Neural cell (in vitro differentiated cells): Measurements from ENCODE around the gene CDK5R1. TPM values are rescaled to one million over a fixed set of nuclear protein-coding genes. Genes with fewer than 3 reads are reported as not detected.

ENCODE experiments used
- H2AFZ ChIP-seq: fragments of 200-600, 300-800 bp; sonication (generic), shearing (Covaris generic); 2 replicates; pipeline ENCODE4 v1.6.0; 2014; ENCODE audit warnings: low read depth, mild to moderate bottlenecking, antibody characterized with exemption, low read length, moderate library complexity
- H3F3A ChIP-seq: fragments of 200-600 bp; shearing (Covaris generic); 2 replicates; pipeline ENCODE4 v1.6.1; 2016; ENCODE audit warnings: mild to moderate bottlenecking, moderate library complexity, mixed read lengths, antibody characterized with exemption, low read length; ENCODE audit not compliant: insufficient read depth, poor library complexity, severe bottlenecking
- H3K27ac ChIP-seq: fragments of 200-600, 300-800 bp; sonication (generic), shearing (Covaris generic); 2 replicates; pipeline ENCODE4 v1.5.1; 2014; ENCODE audit warnings: mild to moderate bottlenecking, low read length, moderate library complexity
- H3K27me3 ChIP-seq: fragments of 300-800, 200-600 bp; sonication (generic), shearing (Covaris generic); 2 replicates; pipeline ENCODE4 v1.6.0; 2014; ENCODE audit warnings: mild to moderate bottlenecking, low read depth, low read length, moderate library complexity; ENCODE audit not compliant: insufficient read depth
- H3K36me3 ChIP-seq: fragments of 300-800, 200-600 bp; sonication (generic), shearing (Covaris generic); 2 replicates; pipeline ENCODE4 v1.5.1; 2014; ENCODE audit warnings: mild to moderate bottlenecking, antibody characterized with exemption, low read length, moderate library complexity; ENCODE audit not compliant: insufficient read depth
- H3K4me2 ChIP-seq: fragments of 300-800, 200-600 bp; sonication (generic), shearing (Covaris generic); 2 replicates; pipeline ENCODE4 v1.6.0; 2014; ENCODE audit warnings: mild to moderate bottlenecking, low read length
- H3K4me3 ChIP-seq: fragments of 300-800, 200-600 bp; sonication (generic), shearing (Covaris generic); 2 replicates; pipeline ENCODE4 v1.5.1; 2014; ENCODE audit warnings: mild to moderate bottlenecking, low read length, moderate library complexity
- H3K79me2 ChIP-seq: fragments of 200-600 bp; shearing (Covaris generic); replicated peaks from 2 replicates; pipeline ENCODE4 v1.6.0; 2014; ENCODE audit warnings: mild to moderate bottlenecking, low read length, moderate library complexity; ENCODE audit not compliant: insufficient read depth
- H3K9ac ChIP-seq: fragments of 300-800, 200-600 bp; sonication (generic), shearing (Covaris generic); 2 replicates; pipeline ENCODE4 v1.6.1; 2016; ENCODE audit warnings: mild to moderate bottlenecking, low read length, mixed read lengths
- H3K9me2 ChIP-seq: fragments of 200-600 bp; shearing (Covaris generic); 2 replicates; pipeline ENCODE4 v1.6.1; 2016; ENCODE audit warnings: mild to moderate bottlenecking, low read length, mixed read lengths; ENCODE audit not compliant: insufficient read depth
- H3K9me3 ChIP-seq: fragments of 200-600, 300-800 bp; sonication (generic), shearing (Covaris generic); 2 replicates; pipeline ENCODE4 v1.6.1; 2016; ENCODE audit warnings: mild to moderate bottlenecking, mixed run types, low read length, moderate library complexity, mixed read lengths
- H4K20me1 ChIP-seq: fragments of 200-600 bp; shearing (Covaris generic); 2 replicates; pipeline ENCODE4 v1.6.1; 2016; ENCODE audit warnings: mild to moderate bottlenecking, mixed run types; ENCODE audit not compliant: insufficient read depth
- CTCF ChIP-seq: fragments of 450-650 bp; IDR thresholded peaks from 2 replicates; pipeline ENCODE4 v1.5.1; 2014; ENCODE audit warnings: antibody characterized with exemption, mild to moderate bottlenecking, moderate library complexity; ENCODE audit not compliant: poor library complexity, severe bottlenecking
- EP300 ChIP-seq: fragments of 450-650 bp; conservative IDR thresholded peaks from 2 replicates; pipeline ENCODE4 v1.6.1; 2014; ENCODE audit warnings: antibody characterized with exemption, mild to moderate bottlenecking, moderate library complexity; ENCODE audit not compliant: poor library complexity, severe bottlenecking
- EZH2 ChIP-seq: fragments of 200-600, 300-800 bp; shearing (Covaris generic), sonication (generic); IDR thresholded peaks from 2 replicates; pipeline ENCODE4 v1.6.1; 2014; ENCODE audit warnings: antibody characterized with exemption, low read length, borderline replicate concordance, mild to moderate bottlenecking; ENCODE audit not compliant: insufficient read depth, poor library complexity, severe bottlenecking
- MXI1 ChIP-seq: fragments of 450-650 bp; conservative IDR thresholded peaks from 2 replicates; pipeline ENCODE4 v1.6.1; 2014; ENCODE audit warnings: antibody characterized with exemption, mild to moderate bottlenecking; ENCODE audit not compliant: poor library complexity, severe bottlenecking
- POLR2AphosphoS5 ChIP-seq: IDR thresholded peaks from 2 replicates; pipeline ENCODE4 v1.6.1; 2012
- RAD21 ChIP-seq: fragments of 450-650 bp; conservative IDR thresholded peaks from 2 replicates; pipeline ENCODE4 v1.6.1; 2014; ENCODE audit warnings: antibody characterized with exemption, mild to moderate bottlenecking, moderate library complexity
- SMC3 ChIP-seq: fragments of 450-650 bp; conservative IDR thresholded peaks from 2 replicates; pipeline ENCODE4 v1.6.1; 2014; ENCODE audit warnings: antibody characterized with exemption, mild to moderate bottlenecking, moderate library complexity; ENCODE audit not compliant: poor library complexity
- TAF1 ChIP-seq: IDR thresholded peaks from 2 replicates; pipeline ENCODE4 v1.6.1; 2012; ENCODE audit warnings: low read depth
- polyA plus RNA-seq: library from polyadenylated mRNA; depleted of rRNA; stranded (reverse); fragments of >200 nt; gene quantifications from 2 replicates; pipeline ENCODE4 v1.2.3, GENCODE V29; 2014
- TF ChIP-seq, protein P1 (sequence below): IDR thresholded peaks from 2 replicates; pipeline ENCODE4 v1.6.1; 2012; ENCODE audit warnings: borderline replicate concordance

Gene CDK5R1
- polyA plus RNA-seq, 1 donor from 2014 or later = 199 TPM

GRCh38 chr17:32475258-32475657, 11.5 kb upstream of the CDK5R1 start:
- no peak overlapping the region for H2AFZ ChIP-seq
- H3K79me2 ChIP-seq = no peaks in the 10 kb centered on the region
- H3K4me3 ChIP-seq = no peak overlapping the region
- no peaks in the 10 kb centered on the region for H4K20me1 ChIP-seq
- no peak overlapping the region for H3K9ac ChIP-seq
- H3K36me3 ChIP-seq = peaks cover 21% of the 10 kb centered on the region
- TF ChIP-seq MXI1 = no peak
- TF ChIP-seq CTCF = no peak
- TF ChIP-seq, protein P1, sequence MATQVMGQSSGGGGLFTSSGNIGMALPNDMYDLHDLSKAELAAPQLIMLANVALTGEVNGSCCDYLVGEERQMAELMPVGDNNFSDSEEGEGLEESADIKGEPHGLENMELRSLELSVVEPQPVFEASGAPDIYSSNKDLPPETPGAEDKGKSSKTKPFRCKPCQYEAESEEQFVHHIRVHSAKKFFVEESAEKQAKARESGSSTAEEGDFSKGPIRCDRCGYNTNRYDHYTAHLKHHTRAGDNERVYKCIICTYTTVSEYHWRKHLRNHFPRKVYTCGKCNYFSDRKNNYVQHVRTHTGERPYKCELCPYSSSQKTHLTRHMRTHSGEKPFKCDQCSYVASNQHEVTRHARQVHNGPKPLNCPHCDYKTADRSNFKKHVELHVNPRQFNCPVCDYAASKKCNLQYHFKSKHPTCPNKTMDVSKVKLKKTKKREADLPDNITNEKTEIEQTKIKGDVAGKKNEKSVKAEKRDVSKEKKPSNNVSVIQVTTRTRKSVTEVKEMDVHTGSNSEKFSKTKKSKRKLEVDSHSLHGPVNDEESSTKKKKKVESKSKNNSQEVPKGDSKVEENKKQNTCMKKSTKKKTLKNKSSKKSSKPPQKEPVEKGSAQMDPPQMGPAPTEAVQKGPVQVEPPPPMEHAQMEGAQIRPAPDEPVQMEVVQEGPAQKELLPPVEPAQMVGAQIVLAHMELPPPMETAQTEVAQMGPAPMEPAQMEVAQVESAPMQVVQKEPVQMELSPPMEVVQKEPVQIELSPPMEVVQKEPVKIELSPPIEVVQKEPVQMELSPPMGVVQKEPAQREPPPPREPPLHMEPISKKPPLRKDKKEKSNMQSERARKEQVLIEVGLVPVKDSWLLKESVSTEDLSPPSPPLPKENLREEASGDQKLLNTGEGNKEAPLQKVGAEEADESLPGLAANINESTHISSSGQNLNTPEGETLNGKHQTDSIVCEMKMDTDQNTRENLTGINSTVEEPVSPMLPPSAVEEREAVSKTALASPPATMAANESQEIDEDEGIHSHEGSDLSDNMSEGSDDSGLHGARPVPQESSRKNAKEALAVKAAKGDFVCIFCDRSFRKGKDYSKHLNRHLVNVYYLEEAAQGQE = no peak
- TF ChIP-seq POLR2AphosphoS5 = no peak
- no peak for TF ChIP-seq TAF1
- no peak for TF ChIP-seq EZH2
- TF ChIP-seq SMC3 = no peak
- H3K4me2 ChIP-seq = no peak overlapping the region
- H3F3A ChIP-seq = no peaks in the 10 kb centered on the region
- no peaks in the 10 kb centered on the region for H3K9me3 ChIP-seq
- no peaks in the 10 kb centered on the region for H3K9me2 ChIP-seq
- no peaks in the 10 kb centered on the region for H3K27me3 ChIP-seq
- no peak overlapping the region for H3K27ac ChIP-seq

GRCh38 chr17:32477220-32477619, 9.6 kb upstream of the CDK5R1 start:
- H3K27ac ChIP-seq = no peak overlapping the region
- H3K4me3 ChIP-seq = no peak overlapping the region
- H3F3A ChIP-seq = no peaks in the 10 kb centered on the region
- H3K36me3 ChIP-seq = peaks cover 21% of the 10 kb centered on the region
- no peaks in the 10 kb centered on the region for H3K9me3 ChIP-seq
- H2AFZ ChIP-seq = no peak overlapping the region
- H3K4me2 ChIP-seq = no peak overlapping the region
- H4K20me1 ChIP-seq = no peaks in the 10 kb centered on the region
- no peak overlapping the region for H3K9ac ChIP-seq
- H3K9me2 ChIP-seq = no peaks in the 10 kb centered on the region
- H3K27me3 ChIP-seq = no peaks in the 10 kb centered on the region
- no peaks in the 10 kb centered on the region for H3K79me2 ChIP-seq
- TF ChIP-seq, protein P1 = no peak
- TF ChIP-seq SMC3 (no peak), CTCF (no peak), RAD21 (no peak), POLR2AphosphoS5 (no peak), MXI1 (no peak), TAF1 (no peak), EZH2 (no peak), EP300 (no peak)
